Measurements from ENCODE around the gene CIB4.

Gene CIB4

DNA sequence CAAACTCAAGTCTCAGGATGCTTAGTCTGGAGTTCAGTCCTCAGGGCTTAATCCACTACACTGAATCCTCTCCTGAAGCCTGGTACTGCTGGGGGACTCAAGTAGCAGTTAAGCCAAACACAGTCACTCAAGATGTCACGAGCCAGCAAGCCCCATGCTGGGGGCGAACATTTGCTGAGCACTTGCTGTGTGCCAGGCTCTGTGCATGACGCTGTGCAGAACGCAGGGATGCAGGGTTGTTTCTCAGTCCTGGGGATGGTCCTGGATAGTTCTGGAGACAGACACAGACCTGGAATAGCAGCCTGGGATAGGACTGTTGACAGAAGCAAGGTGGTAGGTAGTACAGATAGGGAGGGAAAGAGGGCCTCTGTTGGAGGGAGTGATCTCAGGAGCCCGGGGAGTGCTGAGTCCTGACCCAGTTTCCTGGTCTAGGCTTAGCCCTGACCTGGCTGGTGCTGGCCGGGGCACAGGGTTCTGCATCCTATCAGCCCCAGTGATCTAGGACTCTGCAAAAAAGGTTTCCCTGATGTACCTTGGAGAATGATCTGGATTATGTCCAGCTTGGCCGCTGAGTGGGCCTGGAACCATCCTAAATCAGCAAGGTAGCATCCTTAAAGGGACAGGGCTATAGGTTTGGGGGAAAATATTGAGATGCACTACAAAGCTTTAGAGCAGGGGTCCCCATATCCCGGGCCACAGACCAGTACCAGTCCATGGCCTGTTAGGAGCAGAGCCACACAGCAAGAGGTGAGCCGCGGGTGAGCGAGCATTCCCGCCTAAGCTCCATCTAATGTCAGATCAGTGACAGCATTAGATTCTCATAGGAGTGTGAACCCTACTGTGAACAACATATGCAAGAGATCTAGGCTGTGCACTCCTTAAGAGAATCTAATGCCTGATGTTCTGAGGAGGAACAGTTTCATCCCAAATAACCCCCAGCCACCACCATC lies 108.6 kb downstream of the CIB4 start:
- Histone ChIP-seq H3K27ac (no peak overlapping the region), H3K4me3 (ENCODE audit: low read depth, low read length) (no peak overlapping the region), H3K36me3 (replicated peaks) (no peaks in the 10 kb centered on the region), H3K27me3 (replicated peaks) (no peaks in the 10 kb centered on the region)
- no peak for TF ChIP-seq CTCF (IDR thresholded peaks at IDR 0.05; ENCODE audit: low read depth, low read length, missing control alignments)
- in situ Hi-C loops (cut with HindIII; ENCODE audit: low pct_ligation_motif_present, low sequenced_read_pairs) = no loop called here
- DNase-seq = no peak
